A549 treated with CpdA at 1 μM for 4 hours (cell line): ENCODE results near the gene RPL32. TPM values are rescaled to one million over a fixed set of nuclear protein-coding genes. Genes with fewer than 3 reads are reported as not detected.

Experiments
- total RNA-seq: library from RNA; stranded (reverse); fragments of 200-300 nt; extraction: Qiagen RNA extraction; gene quantifications from 5 replicates; pipeline ENCODE4 v1.2.3, GENCODE V29; 2022; ENCODE audit warnings: low read depth

The RPL32 gene
- total RNA-seq = 2,254 to 2,536 TPM (median 2,438 TPM) in 5 replicates

GRCh38 chr3:12841149-12841969 is at the start of gene RPL32:
Gene RPL32 (minus strand): TSS chr3:12841565. CDS start chr3:12840237, 1,328 bp downstream.

GRCh38 chr3:12796171-12797123 is 44.9 kb downstream of the RPL32 start, which contains the start of gene CAND2:
Gene CAND2 (plus strand): TSS chr3:12796680. CDS start chr3:12796721, 41 bp downstream.

Other genes with a start within 250 kb of the RPL32 start
- gene RAF1, start 177.4 kb downstream of the RPL32 start, total RNA-seq = 57.2 to 64.5 TPM (median 58.8 TPM) in 5 replicates
- 0.13 to 0.38 TPM (median 0.26 TPM) in 5 replicates for gene TMEM40, start 82.3 kb downstream of the RPL32 start, total RNA-seq
- 0.31 to 0.50 TPM (median 0.37 TPM) in 5 replicates for gene CAND2, start 44.9 kb downstream of the RPL32 start, total RNA-seq
- 12.8 to 19.3 TPM (median 16.5 TPM) in 5 replicates for gene IQSEC1, start 231.9 kb upstream of the RPL32 start, total RNA-seq